Liver (tissue), 9 donors: Measurements from ENCODE around the gene SCARF1. TPM values are rescaled to one million over a fixed set of nuclear protein-coding genes. Genes with fewer than 3 reads are reported as not detected.

ENCODE experiments used
- DNase-seq: peaks from one replicate; pipeline ENCODE4 v3.0.0-alpha.2; 2017; ENCODE audit warnings: low spot score
- H3K27ac ChIP-seq, 2 donors: one replicate each; pipeline ENCODE4 v1.7.0; 2013; ENCODE audit warnings: inconsistent platforms in 2 of 2, low read length in 2 of 2, control low read depth in 1 of 2, low read depth in 1 of 2, mild to moderate bottlenecking in 1 of 2
- H3K27me3 ChIP-seq, 4 donors: one replicate each; pipeline versions ENCODE4 v1.6.1 to v1.7.0; 2013; ENCODE audit warnings: low read length in 3 of 4, inconsistent platforms in 1 of 4, mild to moderate bottlenecking in 1 of 4, moderate library complexity in 1 of 4; ENCODE audit not compliant: control insufficient read depth in 4 of 4, insufficient read depth in 4 of 4
- H3K36me3 ChIP-seq, 4 donors: one replicate each; pipeline versions ENCODE4 v1.6.1 to v1.7.0; 2013; ENCODE audit warnings: low read length in 3 of 4, mild to moderate bottlenecking in 3 of 4, low read depth in 1 of 4, moderate library complexity in 1 of 4; ENCODE audit not compliant: control insufficient read depth in 4 of 4, insufficient read depth in 3 of 4
- H3K4me1 ChIP-seq, 4 donors: one replicate each; pipeline versions ENCODE4 v1.6.1 to v1.7.0; 2013; ENCODE audit warnings: low read length in 3 of 4, mild to moderate bottlenecking in 3 of 4, moderate library complexity in 1 of 4; ENCODE audit not compliant: control insufficient read depth in 4 of 4, insufficient read depth in 4 of 4
- H3K4me3 ChIP-seq, 3 donors: one replicate each; pipeline versions ENCODE4 v1.6.1 to v1.7.0; 2013; ENCODE audit warnings: low read length in 3 of 3, control low read depth in 1 of 3, low read depth in 1 of 3, mild to moderate bottlenecking in 1 of 3
- H3K9ac ChIP-seq, 2 donors: one replicate each; pipeline ENCODE4 v1.7.0; 2013; ENCODE audit warnings: low read length in 2 of 2, mild to moderate bottlenecking in 2 of 2, moderate library complexity in 2 of 2, control low read depth in 1 of 2, low read depth in 1 of 2
- H3K9me3 ChIP-seq, 4 donors: one replicate each; pipeline versions ENCODE4 v1.6.1 to v1.7.0; 2013; ENCODE audit warnings: low read length in 3 of 4; ENCODE audit not compliant: control insufficient read depth in 4 of 4
- ATF3 ChIP-seq: IDR thresholded peaks from 2 replicates; pipeline ENCODE4 v1.6.1; 2016; ENCODE audit warnings: antibody characterized with exemption
- CTCF ChIP-seq: fragments of 150-350 bp; IDR thresholded peaks from 2 replicates; pipeline ENCODE4 v1.5.1; 2017; ENCODE audit warnings: improper control_type of control experiment, low read depth, low read length; ENCODE audit not compliant: missing input control
- EGR1 ChIP-seq, 2 donors: IDR thresholded peaks; 2 replicates each; pipeline ENCODE4 v1.6.1; 2016 to 2018; ENCODE audit warnings: antibody characterized with exemption in 2 of 2, low read depth in 2 of 2
- FOXA1 ChIP-seq: IDR thresholded peaks from 2 replicates; pipeline ENCODE4 v1.6.1; 2016; ENCODE audit warnings: antibody characterized with exemption
- FOXA2 ChIP-seq: IDR thresholded peaks from 2 replicates; pipeline ENCODE4 v1.6.1; 2016; ENCODE audit warnings: antibody characterized with exemption
- GABPA ChIP-seq, 2 donors: IDR thresholded peaks in 1 of 2; conservative IDR thresholded peaks in 1 of 2; 2 replicates each; pipeline ENCODE4 v1.6.1; 2016; ENCODE audit warnings: antibody characterized with exemption in 2 of 2, mild to moderate bottlenecking in 1 of 2, moderate library complexity in 1 of 2
- HNF4A ChIP-seq, 2 donors: conservative IDR thresholded peaks; 2 replicates each; pipeline ENCODE4 v1.6.1; 2016; ENCODE audit warnings: antibody characterized with exemption in 2 of 2, mild to moderate bottlenecking in 2 of 2
- HNF4G ChIP-seq: IDR thresholded peaks from 2 replicates; pipeline ENCODE4 v1.6.1; 2016; ENCODE audit warnings: antibody characterized with exemption
- JUND ChIP-seq, 2 donors: IDR thresholded peaks; 2 replicates each; pipeline ENCODE4 v1.6.1; 2016; ENCODE audit warnings: antibody characterized with exemption in 2 of 2
- MAX ChIP-seq: IDR thresholded peaks from 2 replicates; pipeline ENCODE4 v1.6.1; 2016; ENCODE audit warnings: antibody characterized with exemption
- NR2F2 ChIP-seq: IDR thresholded peaks from 2 replicates; pipeline ENCODE4 v1.6.1; 2016; ENCODE audit warnings: antibody characterized with exemption
- RAD21 ChIP-seq, 2 donors: IDR thresholded peaks; 2 replicates each; pipeline ENCODE4 v1.6.1; 2016; ENCODE audit warnings: antibody characterized with exemption in 2 of 2, mild to moderate bottlenecking in 2 of 2
- REST ChIP-seq: IDR thresholded peaks from 2 replicates; pipeline ENCODE4 v1.6.1; 2016; ENCODE audit warnings: antibody characterized with exemption, mild to moderate bottlenecking
- RXRA ChIP-seq, 2 donors: IDR thresholded peaks; 2 replicates each; pipeline ENCODE4 v1.6.1; 2017 to 2018; ENCODE audit warnings: antibody characterized with exemption in 2 of 2, mild to moderate bottlenecking in 1 of 2
- SP1 ChIP-seq: IDR thresholded peaks from 2 replicates; pipeline ENCODE4 v1.6.1; 2018; ENCODE audit warnings: antibody characterized with exemption, mild to moderate bottlenecking
- TAF1 ChIP-seq: conservative IDR thresholded peaks from 2 replicates; pipeline ENCODE4 v1.6.1; 2016; ENCODE audit warnings: antibody characterized with exemption, mild to moderate bottlenecking
- YY1 ChIP-seq: IDR thresholded peaks from 2 replicates; pipeline ENCODE4 v1.6.1; 2016; ENCODE audit warnings: antibody characterized with exemption, mild to moderate bottlenecking
- ZBTB33 ChIP-seq: IDR thresholded peaks from 2 replicates; pipeline ENCODE4 v1.6.1; 2016; ENCODE audit warnings: antibody characterized with exemption
- WGBS: extraction: QIAGEN DNeasy Blood & Tissue Kit; methylation state at CpG from one replicate; pipeline ENCODE4 v1.1.7; 2013; 5-methylcytosine and 5-hydroxymethylcytosine counted together
- polyA plus RNA-seq, 2 donors: library from polyadenylated mRNA; stranded (reverse) in 1 of 2; unstranded in 1 of 2; fragments of 200-250 nt in 1 of 2; fragments of >200 nt in 1 of 2; fragmentation: Nextera tagmentation in 1 of 2; extraction: Ambion mirVana in 1 of 2; gene quantifications; one replicate each; pipeline versions ENCODE4 v1.2.1 to v1.2.3, GENCODE V29; 2013 to 2015
- total RNA-seq, 2 donors: library from RNA; depleted of rRNA; stranded (reverse); fragments of >200 nt; gene quantifications; one replicate each; pipeline ENCODE4 v1.2.3, GENCODE V29; 2014
- donor health status: healthy.
- donor health status: healthy.
- donor health status: healthy.
- donor health status: healthy.
- donor health status: healthy.

Gene SCARF1
- total and polyA plus RNA-seq, 4 donors: 1.3 to 11.9 (median 8.4) TPM

- TF ChIP-seq ZBTB33: no peak
- no peak for TF ChIP-seq RAD21 (IDR thresholded peaks at IDR 0.05)
- TF ChIP-seq FOXA2: no peak
- TF ChIP-seq SP1: no peak
- no peak for TF ChIP-seq YY1
- TF ChIP-seq GABPA (IDR thresholded peaks at IDR 0.05 in 1 of 2, conservative IDR thresholded peaks at IDR 0.05 in 1 of 2): no peak
- no peak for TF ChIP-seq FOXA1
- no peak for TF ChIP-seq EGR1 (IDR thresholded peaks at IDR 0.05; ENCODE audit: low read depth in 2 of 2)
- TF ChIP-seq CTCF: no peak
- TF ChIP-seq HNF4G: no peak
- no peak for TF ChIP-seq TAF1
- TF ChIP-seq HNF4A (conservative IDR thresholded peaks at IDR 0.05): no peak
- TF ChIP-seq NR2F2: no peak
- TF ChIP-seq ATF3: no peak
- TF ChIP-seq MAX: no peak
- no peak for TF ChIP-seq RXRA (IDR thresholded peaks at IDR 0.05)
- TF ChIP-seq REST: no peak
- TF ChIP-seq JUND (IDR thresholded peaks at IDR 0.05): no peak
- no peak for DNase-seq
- Histone ChIP-seq H3K27ac (peak overlapping the region in 1 of 2 donors; percentile 3), H3K36me3 (no peaks in the 10 kb centered on the region), H3K27me3 (no peaks in the 10 kb centered on the region), H3K4me1 (peaks cover 0 to 4% (median 0%) of the 10 kb centered on the region in 4 donors), H3K9ac (no peak overlapping the region), H3K9me3 (no peaks in the 10 kb centered on the region), H3K4me3 (no peak overlapping the region)
- WGBS: 93% methylated on average over 33 of the region's 33 CpGs
Measured at GRCh38 chr17:1588821-1589585, 56.5 kb downstream of the SCARF1 start.
